ENCODE results near the gene CAMTA1.
"Not testable (repeated sequence)": the region's sequence is repeated elsewhere in the genome, so short reads cannot be mapped to it uniquely, and the experiment has no call there.

CAMTA1 gene

DNA sequence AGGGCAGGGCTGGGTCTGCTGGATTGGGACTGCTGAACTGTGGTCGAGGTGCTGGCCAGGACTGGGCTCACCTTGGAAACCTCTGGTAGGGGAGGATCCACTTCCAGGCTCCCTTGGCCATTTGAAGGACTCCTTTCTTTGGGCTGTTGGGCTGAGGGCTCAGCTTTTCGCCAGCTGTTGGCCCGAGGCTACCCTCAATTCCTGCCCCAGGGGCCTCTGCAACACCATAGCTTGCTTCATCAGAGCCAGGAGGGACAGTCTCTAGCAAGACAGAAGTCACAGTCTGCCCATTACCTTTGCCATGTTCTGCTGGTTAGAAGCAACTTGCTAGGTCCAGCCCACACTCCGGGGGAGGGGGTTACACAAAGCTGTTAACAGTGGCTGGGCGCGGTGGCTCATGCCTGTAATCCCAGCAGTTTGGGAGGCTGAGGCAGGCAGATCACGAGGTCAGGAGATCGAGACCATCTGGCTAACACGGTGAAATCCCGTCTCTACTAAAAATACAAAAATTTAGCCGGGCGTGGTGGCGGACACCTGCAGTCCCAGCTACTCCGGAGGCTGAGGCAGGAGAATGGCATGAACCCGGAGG lies 25.0 kb downstream of the CAMTA1 start:
- not testable (repeated sequence) for DNase-seq

DNA sequence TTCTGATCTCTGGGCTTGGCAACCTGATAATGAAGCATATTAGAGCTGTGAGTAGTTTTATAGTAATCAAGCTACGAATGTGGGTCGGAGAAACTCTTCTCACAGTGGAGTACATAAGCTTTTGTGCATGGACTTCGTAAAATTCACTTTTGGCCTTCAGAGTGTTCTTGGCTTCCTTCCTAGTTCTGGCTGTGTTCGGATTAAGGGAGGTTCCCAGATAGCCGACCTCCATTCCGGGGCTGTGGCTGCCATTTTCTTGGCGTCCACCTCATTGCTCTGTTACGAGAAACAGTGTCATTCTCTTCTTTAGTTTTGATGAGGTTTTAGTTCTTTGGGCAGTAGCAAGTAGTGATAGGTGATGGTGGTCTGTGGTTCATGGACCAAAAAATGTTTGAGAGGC lies 26.3 kb downstream of the CAMTA1 start:
- no peak for DNase-seq

DNA sequence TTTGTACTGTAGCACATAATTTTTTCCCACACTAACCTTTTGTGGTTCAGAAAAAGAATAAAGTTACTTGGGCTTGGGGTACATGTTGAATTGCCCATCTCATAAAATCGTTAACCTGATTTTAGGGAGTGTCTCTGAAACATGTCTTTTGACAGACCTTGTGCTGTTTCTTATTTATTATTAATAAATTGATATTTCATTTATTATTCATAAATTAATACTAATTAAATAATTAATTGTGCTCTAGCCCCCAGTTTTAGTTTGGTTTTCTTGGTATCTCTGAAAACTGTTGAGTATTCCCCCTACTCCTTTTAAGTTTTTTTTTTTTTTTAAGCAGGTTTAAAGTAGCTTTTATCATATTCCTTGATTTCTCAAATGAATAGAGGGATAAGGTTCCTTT lies 27.9 kb downstream of the CAMTA1 start:
- DNase-seq = no peak

DNA sequence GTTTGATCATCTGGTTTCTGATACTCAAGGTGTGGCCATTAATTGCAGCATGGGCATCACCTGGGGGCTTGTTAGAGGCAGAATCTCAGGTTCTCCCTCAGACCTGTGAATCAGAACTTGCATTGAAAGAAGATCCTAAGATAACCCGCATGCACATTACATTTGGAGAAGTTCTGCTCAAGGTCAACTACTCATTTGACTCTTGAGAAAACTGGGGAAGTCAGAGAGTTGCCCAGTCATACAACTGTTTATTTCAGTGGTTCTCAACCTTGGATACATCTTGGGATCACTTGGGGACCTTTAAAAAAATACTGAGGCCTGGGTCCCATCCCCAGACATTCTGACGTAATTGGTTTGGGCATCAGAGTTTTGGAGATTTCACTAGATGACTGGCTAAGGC lies 30.5 kb downstream of the CAMTA1 start:
- DNase-seq = no peak

DNA sequence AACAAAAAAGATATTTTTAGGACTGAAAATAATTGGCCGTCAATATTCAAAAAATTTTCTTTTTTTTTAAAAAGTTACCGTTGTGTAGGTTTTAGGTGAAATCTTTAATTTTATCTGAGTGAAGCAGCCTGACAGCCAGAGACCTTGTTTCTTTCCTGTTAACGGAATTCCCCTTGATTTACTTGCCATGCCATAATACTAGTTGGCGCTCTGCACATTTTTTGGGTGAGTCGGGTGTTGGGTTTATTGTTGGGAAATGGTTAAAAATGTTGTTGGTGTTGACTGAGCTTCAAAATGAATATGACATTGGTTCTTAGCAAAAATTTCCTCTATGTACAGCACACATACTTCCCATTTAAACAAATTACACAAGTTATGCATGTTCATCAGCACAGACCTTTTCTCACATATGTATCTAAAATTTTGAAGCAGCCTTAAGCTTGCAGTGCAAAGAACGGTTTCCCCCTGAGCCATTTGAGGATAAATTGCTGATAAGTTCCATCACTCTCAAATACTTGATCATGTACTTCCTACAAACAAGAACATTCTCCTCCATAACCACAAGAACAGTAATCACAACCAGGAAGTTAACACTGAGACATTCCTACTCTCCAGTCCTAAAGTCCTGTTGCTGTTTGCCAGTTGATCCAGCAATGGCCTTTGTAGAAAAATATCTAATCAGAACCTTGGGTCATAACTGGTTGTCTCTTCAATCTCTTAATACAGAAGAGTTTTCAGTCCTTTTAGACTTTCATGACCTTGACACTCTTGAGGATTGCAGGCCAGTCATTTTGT lies 34.2 kb downstream of the CAMTA1 start:
- no peak for DNase-seq

DNA sequence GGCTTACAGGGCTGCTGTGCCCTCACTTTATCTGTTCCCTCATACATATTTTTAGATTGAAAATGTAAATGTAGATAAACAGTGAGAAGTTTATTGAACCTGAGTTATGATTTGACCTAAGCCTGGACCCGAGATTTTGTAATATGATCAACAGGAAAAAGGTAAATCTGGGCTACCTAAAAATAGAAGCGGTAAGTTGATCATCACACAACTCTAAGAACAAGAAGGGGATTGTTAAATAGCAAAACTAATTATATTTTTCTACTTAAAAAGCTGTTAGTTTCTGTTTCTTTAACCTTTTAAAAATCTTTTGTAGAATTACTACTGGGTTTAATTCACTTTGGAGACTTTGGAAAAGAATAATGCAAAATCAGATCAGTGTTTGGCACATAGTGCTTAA lies 35.6 kb downstream of the CAMTA1 start:
- no peak for DNase-seq

DNA sequence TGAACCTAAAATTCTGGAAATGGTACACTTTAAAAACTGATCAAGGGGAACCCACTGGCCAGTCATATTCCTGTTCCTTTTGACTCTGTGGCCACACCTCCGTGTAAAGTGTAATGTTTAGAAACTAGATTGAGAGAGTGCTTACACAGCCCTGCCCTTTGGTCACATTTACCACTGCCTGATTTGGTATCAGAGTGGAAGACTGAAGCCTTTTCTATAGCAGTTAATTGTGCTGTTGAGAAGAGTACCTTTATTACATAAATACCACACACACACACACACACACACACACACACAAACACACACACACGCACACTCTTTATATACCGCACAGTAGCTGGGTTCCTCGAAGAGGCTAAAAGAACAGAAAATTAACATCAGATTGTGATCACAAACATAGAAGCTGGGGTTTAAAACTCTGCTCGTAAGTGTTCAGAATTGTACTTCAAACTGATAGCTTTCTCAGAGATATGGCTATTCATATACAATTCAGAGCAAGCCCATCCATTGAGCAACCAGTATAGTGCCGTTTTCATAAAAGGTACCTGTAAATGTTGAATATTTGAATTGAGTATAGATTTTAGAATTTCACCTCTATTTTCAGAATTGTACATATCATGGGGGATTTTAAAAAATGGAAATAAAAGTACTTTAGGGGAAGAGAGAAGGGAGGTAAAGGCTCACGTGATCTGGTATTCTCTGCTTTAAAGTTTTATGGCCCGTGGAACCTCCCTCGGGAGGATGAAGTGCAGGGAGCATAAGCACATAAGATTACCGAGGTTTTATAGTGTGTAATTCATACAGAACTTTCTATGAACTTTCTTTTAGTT lies 37.5 kb downstream of the CAMTA1 start:
- DNase-seq = no peak

DNA sequence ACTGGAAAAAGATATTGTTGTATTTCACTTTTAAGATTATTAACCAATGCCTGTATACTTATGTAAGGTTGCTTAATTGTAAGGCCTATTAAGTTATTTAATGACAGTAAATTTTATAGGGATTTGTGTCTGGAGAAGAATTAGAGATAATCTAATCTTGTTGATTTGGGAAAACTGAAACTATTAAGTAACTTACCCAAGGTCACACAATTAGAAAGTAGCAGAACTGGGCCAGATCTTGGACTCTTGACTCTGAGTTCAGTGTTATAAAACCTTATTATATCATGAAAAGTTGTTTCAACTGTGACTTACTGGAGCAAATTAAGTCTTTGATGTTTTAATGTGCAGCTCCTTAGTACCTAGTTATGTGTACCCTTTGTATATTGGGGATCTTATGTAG lies 38.5 kb downstream of the CAMTA1 start:
- DNase-seq = no peak

DNA sequence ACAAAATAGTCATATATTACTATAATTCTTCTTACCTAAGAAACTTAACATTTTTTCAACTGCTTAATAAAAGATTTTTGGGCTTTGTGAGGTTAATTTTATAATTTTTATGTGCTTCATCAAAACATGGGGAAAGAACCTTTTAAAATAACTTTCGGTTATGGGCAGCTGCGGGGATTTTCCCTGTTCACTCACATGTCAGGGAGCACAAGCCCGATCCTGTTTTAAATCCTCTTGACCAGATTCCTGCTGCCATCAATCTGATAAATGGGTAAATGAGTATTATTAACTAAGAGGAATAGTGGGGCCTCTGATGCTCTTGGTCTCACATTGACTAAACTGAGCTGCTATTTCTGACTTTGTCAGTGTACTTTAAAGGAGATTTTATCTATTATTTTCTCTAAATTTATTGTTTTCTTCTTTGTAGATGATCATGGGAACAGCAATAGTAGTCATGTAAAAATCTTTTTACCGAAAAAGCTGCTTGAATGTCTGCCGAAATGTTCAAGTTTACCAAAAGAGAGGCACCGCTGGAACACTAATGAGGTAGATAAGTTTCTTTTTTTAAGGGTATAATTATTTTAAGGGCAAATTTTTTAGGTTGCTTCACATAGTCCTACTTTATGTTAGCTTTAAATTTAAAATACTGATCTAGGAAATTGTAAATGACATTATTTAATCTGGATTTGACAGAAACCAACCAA lies 39.6 kb downstream of the CAMTA1 start:
- no peak for DNase-seq

DNA sequence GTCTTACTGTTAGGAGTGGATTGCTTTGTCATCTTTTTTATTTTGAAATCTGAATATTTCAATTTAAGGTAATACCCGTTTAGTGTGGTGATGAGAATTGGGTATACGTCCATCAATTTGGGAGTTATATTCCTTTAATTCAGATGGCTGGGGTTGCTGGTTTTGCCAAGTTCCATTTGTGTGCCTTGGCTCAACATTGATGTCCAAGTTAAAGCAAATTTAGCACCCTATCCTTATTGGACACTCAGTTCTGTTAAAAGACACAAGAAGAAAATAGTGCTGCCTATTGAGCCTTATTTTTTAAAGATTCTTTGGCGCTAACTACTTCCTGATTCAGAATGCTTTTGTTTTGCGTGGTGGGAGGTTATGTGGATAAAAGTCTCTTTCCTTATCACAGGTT lies 40.6 kb downstream of the CAMTA1 start:
- DNase-seq = no peak

DNA sequence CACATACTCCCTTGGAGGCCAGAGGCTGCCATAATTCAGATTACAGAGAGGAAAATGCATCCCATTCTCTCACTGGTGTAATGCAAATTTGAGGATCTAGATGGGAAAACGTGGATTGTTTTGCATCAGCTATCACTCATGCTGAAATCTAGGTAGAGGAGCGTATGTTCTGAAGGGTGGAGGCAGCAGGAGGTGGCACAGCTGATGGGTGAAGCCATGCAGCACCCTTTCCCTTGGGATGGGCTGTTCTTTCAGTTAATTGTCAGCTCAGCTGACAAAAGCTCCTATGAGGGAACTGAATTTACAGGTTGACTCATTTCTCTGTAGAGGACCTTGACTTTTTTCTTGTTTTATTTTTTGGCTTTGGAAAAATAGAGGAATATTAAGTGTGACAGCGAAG lies 41.8 kb downstream of the CAMTA1 start:
- no peak for DNase-seq

DNA sequence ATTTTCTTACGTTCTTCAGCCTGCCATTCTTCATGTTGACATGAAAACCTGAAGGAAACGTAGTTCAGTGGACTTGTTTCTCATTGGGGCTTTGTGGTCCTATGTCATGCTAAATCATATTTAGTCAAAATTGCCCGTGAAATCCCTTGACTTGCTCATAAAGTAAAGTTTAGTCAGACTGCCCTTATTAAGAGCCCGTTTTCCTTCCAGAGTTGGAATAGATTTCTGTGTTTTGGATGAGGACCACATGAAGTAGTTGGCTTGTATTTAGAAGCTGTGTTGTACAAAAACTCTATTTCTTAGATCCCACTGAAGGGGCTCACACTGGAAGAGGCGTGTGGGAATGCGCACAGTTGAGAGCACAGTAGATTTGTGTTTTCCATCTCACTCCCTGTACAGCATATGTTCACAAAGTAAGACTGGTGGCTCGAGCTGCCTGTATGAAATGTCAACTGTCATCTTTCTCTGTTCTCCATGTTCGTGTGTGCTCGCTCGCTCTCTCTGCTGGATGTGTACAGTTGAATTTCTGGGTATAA lies 42.4 kb downstream of the CAMTA1 start:
- DNase-seq = no peak

DNA sequence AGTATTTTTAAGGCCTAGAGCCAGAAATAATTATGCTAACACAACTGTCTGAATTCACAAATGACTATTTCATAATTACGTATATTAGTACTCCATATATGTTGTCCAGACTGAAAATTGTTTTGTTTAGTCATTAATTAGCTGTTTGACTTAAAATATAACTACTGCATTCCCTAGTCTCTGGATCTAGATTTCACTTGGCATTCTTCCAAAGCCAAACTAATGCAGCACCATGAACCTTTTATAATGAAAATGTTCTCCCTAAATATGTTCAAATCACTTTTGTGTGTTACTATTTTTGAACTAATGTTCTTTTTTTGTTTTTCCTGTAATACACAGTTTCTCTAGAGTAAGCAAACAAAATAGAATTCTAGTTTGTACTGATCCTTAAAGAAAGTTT lies 46.1 kb downstream of the CAMTA1 start:
- DNase-seq = no peak

DNA sequence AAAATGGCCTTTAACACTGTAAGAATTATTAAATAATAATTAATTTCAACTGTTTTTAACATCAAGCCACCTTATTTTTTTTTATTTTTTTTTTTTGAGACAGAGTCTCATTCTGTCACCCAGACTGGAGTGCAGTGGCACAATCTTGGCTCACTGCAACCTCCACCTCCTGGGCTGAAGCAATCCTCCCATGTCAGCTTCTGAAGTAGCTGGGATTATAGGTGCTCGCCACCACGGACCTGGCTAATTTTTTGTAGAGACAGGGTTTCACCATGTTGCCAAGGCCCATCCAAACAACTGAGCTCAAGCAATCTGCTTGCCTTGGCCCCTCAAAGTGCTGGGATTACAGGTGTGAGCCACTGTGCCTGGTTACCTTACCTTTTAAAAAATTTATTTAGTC lies 46.8 kb downstream of the CAMTA1 start:
- DNase-seq = not testable (repeated sequence)

DNA sequence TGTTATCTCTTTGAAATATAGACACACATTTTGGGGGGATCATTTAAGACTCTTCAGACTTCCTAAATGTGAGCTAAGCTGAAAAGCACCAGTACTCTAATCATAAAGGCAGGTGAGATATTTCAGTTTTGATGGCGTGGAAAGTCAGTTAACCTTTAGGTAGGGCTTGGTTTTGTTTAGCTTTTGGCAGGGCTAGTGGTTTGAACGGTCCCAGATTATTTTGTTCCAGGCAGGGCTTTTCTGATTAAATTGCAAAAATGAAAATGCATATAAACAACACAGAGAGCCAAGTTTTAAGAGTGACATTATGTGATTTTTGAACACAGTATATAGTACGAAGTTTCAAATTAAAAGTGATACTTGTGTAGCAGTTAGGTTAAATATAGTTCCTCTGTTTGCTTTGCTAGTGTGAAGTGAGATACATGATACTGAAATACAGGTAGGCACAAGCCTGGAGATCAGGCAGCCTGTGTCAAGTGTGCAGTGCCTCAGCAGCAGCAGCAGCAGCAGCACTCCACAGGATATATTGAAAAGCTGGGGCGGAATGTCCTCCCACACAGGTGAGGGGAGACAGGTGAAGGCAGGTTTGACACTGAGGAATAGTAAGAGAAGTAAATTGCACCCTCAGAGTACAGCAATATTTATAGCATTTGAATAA lies 47.4 kb downstream of the CAMTA1 start:
- DNase-seq = no peak

DNA sequence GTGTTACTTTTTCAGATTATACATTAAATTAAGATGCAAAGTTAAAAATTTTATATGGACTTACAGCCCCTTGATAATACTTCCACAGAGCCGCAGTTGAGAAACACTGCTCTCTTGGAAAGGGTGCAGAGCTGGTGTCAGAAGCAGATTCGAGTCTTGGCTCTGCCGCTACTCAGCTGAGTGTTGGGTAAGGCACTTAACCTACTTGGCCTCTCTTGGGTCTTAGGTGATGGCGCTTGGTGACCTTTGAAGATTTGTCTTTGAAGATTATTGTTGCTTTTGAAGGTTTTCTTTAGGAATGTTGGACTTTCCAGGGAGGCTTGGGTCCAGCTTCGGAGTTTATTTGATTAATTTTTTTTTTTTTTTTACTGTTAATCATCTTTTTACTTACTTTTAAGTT lies 48.5 kb downstream of the CAMTA1 start:
- no peak for DNase-seq

DNA sequence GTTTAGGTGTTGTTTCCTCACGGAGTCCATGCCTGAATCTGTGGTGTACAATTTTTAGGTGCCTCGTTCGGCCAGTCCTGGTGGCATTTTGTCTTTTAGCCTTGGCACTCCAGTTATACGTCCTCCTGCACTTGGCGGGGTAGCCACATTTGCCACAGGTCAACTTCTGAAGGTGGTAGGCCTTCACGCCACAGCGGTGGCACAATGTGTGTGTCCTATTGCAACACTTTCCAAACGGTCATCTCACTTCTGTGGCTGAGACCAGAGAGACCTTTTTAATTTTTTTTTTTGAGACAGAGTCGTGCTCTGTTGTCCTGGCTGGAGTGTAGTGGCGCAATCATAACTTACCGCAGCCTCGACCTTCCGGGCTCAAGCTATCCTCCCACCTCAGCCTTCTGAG lies 49.1 kb downstream of the CAMTA1 start:
- no peak for DNase-seq

DNA sequence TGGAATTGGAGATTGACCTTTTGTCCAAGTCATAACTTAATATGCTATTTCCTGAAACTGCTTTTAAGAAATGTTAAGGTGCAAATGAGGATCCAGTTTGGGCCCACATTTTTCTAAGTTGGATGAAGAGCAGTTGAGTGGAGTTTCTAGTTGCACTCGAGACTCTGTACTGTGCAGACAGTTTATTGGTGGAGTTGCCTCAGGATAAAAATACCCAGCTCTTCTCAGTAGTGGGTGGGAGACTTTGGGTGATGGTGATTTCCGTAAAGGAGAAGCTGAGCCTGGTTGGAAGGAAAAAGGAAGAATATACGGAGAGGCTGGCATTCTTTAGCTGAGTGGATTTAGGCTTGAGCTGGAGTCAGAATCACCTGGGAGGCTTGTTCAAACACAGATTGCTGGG lies 49.9 kb downstream of the CAMTA1 start:
- DNase-seq = no peak

DNA sequence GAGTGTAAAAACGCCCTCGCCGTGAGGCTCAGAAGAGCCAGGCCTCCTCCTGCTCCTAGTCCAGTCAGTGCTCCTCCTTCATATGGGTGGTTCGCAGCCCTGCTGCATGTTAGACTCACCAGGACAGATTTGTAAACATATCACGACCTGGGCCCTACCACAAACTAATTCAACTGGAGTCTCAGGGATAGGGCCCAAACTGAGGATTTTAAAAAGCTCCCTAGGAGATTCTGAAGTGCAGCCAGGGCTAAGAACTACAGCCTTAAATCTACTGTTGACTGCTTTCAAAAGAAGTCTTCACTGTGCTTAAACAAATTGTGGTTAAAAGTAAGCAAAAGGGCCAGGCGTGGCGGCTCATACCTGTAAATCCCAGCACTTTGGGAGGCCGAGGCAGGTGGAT lies 57.0 kb downstream of the CAMTA1 start:
- no peak for DNase-seq

DNA sequence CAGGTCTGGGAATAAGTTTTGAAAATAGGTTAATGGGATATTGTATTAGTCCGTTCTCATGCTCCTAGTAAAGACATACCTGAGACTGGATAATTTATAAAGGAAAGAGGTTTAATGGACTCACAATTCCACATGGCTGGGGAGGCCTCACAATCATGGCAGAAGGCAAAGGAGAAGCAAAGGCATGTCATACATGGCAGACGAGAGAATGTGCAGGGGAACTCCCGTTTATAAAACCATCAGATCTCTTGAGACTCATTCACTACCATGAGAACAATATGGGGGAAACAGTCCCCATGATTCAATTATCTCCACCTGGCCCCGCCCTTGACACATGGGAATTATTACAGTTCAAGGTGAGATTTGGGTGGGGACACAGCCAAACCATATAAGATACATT lies 60.5 kb downstream of the CAMTA1 start:
- not testable (repeated sequence) for DNase-seq

DNA sequence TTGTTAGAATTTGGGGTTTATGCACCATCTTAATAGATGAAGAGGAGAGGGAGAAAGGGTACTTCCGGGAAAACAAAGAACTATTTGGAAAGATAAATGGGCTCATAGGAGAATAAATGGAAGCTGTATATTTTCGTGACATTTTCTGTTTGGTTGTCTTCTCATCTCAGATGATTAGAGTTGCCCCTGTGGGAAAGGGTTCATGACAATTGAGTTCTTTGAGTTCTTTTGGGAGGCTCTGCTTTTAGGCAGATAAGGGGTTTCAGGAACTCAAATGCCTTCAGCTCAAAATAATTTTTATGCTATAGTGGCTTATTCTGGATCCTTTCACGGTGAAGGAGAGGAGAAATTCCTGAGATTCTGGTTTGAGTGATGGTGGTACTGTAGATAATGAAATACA lies 63.6 kb downstream of the CAMTA1 start:
- DNase-seq = no peak

DNA sequence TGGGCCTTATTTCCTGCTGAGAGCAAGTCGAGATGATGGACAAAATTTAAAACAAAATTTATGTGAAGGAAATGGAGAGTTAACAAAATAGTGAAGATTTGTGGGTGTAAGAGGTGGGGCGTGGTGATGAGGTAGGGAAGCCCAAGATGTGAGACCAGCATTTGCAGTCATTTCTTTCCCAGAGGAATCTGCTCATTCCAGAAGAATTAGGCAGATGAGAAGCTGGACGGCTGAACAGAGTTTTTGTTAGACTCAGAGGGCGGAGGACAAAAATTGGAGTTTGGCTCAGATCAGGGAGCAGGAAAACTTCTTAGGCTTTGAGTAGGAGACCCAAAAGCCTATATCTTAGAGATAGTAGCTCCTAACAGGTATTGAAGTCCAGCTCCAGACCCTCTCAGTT lies 65.3 kb downstream of the CAMTA1 start:
- DNase-seq = no peak

Data from T-helper 9 cell (primary cell).